NCI-H2227 (cell line): ENCODE measurements around the gene DAGLA.
A peak's percentile ranks its signal among the peaks of the same experiment; 100 is the strongest.

Experiments
- DNase-seq: peaks from one replicate; lab custom pipeline; 2025; ENCODE audit not compliant: unreplicated experiment; lab: John Stamatoyannopoulos, UW

The DAGLA gene

DNA sequence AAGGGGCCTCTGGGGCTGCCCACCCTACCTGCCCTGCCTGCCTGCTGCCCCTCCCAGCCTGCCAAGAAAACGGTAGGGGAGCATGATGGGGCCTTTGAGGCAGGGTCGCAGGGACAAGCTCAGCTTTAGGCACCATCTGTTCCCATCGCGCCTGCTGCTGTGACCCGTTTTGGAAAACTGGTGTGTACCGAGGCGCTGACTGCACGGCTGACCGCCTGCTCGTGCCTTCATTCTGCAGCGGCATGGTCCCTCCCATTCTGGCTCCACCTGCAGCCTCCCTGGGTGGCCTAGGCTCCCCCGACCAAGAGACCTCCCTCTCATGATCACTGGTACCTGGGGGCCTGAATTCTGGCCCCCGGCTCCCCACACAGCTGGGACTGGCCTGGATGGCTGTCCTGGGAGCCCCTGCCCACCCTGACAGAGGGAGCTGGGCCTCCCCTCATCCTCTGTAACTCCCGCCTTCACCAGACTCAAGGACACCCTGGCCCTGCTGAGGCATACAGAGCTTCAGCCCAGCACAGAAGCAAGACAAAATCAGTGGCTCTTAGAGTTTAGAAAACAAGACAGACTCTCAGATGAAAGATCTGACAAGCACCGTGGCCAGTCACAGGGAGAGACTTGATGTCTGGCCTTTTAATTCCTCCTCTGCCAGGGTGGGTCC is 65.7 kb downstream of the DAGLA start:
- DNase-seq, result peak; percentile 20

DNA sequence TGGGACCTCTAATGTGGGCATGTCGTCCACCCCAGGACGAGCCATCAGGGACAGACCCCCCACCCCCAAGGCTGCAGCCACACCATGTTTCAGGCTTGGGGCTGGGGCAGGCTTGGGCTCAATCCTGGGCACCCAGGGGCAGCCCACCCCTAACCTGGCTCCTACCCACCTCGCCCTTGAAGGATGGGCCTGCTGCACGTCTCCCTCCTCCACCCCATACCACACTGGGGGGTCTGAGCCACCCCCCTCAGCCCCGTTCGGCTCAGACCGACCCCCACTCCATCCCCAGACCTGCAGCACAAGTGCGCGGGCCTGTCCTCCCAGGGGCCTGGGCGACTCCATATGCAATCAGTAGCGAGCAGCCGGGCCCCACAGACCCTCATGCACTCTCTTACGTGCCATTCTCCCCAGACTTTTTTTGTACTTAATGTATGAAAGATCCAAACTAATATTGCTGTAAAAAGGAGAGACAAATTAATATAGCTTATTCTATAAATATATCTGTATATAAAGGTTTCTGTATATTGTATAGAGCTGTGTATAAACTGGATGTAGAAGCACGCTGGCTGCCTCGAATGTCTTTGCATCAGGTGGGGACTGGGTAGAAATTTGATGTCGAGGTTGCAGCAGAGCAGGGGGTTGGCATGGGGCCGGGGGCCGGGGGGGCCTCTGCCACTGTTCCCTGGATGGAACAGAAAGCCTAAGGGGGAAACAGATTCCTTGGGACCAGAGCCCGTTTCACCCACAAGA is 66.4 kb downstream of the DAGLA start:
- no peak for DNase-seq

DNA sequence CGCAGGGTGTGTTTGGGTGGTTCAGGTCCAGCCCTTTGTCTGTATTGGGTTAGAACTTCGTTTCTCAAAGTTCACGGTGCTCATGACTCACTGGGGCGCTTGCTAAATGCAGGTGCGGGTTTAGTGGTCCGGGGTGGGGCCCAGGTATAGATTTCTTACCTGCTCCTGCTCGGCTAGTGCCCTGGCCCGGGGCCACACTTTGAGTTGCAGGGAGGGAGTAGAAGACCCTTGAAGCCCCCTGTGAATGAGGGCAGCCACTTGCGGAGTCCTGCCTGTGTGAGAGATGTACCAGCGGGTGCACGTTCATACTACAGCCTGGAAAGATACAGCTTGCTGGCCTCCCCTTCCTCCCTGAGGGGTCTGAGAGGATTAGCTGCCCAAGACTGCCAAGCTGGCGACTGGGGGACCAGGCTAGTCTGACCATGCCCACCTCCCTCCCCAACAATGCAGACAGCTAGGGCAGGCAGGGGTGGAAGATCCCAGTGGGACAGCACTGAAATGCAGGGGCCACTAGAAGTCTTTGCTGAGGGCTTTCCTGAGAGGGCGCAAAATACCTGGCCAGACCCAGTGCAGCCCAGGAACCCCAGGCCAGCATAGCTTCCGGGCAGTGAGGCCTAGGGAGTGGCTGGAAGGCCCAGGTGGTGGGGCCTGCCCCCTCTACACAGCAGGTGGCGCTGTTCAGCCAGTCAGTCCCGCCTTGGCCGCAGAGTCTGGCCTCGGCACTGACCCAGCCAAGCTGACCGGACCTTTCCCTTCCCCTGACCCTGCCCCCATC is 67.2 kb downstream of the DAGLA start:
- DNase-seq, result peak; percentile 50

DNA sequence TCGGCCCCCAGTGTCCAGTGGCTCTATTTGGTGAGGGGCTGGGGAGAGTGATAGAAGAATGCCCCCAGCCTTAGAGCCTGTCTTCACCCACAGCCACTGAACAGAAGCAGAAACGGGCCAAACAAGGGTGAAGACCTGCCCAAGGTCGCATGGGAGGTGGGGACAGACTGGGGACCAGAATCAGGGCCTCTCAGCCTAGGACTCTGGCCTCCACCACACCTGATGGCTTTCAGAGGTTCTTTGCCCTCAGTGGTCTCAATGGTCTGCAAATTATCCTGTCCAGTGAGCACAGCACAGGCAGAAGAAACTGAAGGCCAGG is 67.7 kb downstream of the DAGLA start:
- no peak for DNase-seq

DNA sequence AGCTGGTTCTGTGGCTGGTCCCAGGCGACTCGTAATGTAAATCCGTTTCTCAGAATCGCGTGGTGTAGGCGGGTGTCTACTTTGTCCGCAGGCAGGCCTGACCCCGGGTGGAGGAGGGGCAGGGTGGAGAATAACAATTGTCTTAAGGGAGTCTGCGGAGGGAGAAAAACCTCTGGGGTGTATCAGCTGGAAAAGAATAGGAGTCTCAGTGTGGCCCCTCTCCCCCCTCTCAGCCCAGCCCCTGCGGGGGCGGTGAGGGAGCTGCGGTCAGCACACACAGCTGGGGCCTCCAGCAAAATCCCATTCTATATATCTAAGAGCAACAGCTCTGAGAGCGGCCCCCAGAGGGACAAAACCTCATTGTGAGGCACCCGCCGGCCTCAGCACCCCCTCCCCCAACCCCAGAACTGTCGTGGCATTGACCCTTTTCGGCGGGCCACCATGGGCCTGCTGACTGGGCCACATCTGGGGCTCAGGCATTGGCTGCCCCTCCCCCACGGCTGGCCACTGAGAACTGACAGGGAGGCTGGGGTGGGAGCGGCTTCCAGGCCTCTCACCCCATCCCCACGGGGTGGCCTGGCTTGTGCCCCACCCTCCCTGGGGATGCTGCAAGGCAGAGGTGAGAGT is 69.5 kb downstream of the DAGLA start:
- no peak for DNase-seq

DNA sequence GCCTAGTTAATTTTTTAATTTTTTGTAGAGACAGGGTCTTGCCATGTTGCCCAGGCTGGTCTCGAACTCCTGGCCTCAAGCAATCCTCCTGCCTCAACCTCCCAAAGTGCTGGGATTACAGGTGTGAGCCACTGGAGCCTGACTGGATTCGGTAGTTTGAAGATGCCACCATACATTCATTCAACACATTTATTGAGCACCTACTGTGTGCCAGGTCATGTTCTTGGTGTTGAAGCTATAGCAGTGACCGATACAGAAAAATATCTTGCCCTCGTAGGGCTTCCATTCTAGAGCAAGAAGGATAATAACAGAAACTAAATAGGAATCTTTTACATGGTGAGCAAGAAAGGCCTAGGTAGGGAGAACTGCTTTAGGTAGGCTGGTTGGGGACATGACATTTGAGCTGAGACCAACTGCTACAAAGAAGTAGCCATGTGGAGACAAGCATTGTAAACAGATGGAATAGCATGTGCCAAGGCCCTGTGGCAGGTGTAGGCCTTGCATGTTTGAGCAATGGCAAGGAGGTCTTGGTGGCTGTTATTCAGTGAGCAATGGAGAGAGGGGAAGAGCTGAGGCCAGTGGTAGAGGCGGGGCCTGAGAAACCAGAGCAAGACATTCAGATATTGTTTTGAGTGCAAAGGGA is 70.6 kb downstream of the DAGLA start:
- DNase-seq, result no peak

DNA sequence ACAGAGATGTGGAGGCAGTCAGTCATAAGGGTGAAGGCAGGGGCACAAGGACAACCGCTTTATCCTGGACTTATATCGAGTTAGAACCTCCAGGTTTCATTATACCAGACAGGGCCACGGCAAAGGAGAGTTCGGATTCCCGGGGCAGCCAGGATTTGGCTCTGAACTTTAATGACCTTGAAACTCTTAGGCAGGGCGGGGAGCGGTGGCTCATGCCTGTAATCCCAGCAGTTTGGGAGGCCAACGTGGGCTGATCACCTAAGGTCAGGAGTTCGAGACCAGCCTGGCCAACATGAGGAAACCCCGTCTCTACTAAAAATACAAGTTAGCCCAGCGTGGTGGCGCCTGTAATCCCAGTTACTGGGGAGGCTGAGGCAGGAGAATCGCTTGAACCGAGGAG is 71.2 kb downstream of the DAGLA start:
- no peak for DNase-seq

DNA sequence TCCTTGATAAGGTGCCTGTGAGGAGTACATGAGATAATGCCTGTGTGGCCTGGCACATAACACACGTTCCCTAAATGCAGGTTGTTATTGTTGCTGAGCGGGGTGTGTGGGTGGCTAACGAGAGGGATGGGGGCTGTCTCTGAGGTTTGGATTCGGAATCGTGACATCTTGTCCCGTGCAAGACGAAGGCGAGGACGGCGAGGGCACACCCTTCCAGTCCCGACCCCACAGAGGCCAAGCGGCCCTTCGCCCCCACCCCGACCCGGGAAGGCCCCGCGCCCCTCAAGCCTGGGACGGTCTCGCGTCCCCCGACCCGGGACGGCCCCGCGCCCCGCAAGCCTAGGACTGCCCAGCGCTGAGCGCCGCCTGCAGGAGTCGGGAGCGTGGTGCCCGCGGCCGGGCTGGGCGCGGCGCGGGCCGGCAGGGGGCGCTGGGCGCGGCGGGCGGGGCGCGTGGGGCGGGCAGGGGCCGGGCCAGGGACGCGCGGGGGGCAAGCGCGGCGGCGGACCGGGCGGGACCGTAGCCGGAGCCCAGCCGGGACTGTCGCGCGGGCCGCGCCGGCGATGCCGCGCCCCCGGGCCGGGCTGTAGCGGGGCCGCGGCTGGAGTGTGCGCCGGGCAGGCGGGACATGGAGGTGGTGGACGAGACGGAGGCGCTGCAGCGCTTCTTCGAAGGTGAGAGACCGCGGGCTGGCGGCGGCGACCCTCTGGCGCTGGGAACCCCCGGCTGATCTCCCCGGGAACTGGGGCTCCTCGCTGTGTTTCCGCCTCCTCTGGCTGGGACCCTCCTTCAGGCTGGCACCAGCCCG is 72.1 kb downstream of the DAGLA start, which contains the start of gene MYRF:
TSS of gene MYRF (plus strand) at position 520 of the 808 bp plus-strand sequence. CDS start at position 629, 109 bp downstream.
- DNase-seq, result peak; percentile 69

DNA sequence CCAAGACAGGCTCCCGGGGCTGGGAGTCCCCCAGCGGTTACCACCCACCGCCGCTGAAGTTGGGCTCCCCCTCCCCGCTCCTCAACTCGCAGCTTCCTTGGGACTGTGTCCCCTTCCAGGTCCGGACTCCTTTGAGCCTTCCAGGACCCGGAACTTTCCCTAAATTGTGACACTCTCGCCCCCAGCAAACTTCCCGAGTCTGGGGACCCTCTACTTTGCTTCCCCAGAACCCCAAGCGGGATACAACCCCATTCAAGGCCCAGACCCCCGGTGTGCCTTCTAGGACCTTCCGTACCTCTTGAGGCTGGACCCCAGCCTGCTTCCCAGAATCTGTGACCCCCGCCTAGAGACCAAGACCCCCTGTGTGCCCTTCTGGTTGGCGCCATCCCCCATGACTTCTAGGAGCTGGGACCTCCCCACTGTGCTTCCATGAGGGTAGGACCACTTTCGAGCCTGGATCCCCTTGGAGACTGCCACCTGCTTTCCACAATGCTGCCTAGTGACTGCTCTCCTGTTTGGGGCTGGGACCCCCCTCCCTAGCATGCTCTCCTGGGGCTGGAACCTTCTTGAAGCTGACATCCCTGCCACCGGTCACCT is 72.8 kb downstream of the DAGLA start:
- DNase-seq, result no peak

DNA sequence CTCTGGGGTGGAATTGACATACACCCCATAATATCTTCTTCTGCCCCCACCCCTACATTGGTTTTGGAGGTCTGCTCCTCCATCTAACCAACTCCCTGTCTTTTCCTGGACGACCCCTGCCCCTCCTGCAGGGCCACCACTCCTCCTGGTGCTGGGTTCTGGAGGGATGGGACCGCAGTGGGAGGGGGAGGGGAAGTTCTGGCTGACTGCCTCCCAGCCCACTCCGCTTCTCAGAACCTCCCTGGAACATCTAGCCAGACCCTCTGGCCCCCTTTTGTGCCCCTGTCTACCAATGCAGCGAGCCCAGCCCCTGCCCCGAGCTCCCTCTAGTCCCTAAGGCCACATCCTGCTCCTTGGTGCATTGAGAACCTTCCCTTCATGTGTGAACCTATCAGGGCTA is 73.5 kb downstream of the DAGLA start:
- no peak for DNase-seq

DNA sequence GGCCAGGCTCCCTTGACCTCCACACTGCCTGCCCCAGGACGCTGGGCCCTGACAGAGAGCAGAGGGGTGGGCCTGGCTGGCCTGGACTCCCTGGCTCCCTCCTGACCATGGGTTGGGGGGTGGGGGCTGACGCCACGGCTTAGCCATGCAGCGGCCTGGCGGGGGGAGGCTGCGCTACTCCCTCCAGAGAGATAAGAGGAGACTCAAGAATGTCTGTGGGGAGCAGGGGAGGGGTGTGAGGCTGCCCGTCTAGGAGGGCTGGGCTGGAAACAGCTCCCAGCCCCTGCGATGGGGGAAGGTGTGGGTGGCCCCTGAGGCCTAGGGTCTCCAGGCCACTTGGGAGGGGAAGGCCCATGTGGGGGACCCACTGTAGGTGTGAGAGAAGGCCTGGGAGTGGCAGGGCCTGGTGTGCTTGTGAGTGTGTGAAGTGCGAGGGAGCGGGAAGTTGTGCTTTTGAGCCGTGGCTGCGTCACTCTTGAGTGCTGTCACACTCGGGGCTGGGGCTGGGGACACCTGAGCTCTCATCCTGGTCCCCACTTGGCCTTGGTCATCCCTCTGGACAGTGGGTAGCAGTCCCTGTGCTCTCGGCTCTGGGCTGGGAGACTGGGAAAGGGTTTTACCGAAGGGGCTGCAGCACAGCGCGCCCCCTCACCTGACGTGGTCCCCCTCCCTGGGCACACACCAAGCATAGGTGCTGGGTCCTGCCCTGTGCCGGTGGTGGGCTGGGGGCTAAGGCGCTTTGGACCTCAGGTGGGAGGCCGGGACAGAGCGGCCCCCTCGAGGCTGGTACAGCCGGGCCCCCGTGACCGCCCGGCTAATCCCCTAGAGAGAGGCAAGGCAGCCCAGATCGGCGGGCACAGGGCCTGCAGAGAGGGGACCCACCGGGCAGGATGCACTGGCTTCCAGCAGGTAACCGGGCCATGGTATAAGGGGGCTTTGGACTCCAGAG is 74.6 kb downstream of the DAGLA start:
- no peak for DNase-seq

DNA sequence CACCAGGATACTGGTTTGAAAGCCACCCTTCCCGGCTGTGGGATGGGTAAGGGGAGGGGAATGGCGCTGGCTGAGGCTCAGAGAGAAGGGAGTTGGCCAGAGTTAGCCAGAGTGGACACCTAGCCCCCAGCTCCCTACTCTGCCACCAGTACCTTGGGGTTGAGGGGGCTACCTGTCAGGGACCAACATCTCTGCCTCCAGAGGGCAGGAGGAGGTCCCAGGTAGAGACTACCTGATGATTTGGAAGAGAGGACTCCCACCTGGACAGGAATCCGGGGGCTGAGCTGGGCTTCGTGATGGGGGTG is 75.9 kb downstream of the DAGLA start:
- no peak for DNase-seq

DNA sequence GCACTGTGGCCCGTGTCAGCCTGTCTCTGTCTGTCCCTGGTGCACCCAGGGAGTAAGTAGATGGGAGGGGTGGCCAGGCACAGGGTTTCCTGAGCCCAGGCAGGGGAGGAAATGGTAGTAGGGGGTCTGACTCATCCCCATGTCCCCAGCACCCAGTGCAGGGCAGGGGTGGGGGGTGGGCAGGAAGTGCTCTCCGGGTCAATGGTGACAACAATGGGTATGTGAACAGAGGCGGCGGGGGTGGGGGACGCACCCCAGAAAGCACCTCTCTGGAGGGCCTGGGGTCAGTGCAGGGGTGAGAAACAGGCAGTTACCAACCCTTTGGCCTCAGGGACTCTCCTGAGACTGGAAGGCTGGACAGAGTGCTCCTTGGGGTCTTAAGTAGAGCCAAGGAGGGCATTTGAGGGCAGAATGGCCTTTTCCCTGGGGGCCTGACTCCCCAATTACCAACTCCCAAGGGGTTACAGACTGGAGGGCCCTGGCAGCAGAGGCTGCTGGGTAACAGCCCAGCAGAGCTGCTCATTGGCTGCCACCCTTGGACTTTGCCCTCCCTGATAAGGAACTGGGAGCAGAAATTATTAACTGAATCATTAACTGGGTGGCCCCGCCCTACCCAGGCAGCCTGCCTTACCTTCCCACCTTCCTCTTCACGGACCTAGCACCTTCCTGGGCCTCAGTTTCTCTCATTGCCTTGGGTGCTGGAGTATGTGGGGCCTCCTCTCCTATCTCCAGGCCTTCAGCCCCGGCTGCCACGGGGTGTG is 76.4 kb downstream of the DAGLA start:
- no peak for DNase-seq

DNA sequence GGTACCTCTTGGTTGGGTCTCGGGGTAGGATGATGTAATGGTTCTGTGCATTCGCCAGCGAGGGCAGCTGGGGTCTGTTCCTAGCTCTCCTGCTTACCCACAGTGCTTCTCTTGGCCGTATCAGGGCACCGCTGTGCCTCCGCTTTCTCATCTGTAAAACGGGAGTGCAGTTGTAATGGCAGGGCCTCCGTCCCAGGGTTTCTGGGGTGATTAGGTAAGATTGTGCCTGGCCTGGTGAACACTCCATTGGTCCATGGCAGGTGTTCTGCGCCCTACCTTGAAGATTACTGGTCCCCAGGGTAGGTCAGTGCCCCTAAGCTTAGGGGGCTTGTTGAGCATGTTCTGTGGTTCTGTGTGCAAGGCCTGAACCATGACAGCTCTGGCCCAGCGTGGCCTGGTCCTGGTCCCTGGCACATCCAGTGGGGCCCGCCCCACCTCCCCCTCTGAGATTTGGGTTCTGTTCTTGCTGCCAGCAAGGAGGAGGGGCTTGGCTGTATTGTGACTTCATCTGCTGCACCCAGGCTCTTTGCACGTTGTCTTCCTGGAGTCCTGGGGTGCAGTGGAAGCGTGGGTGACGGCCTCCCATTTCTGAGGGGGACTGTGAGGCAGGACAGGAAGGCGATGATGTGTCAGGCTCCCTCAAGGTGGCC is 77.1 kb downstream of the DAGLA start:
- no peak for DNase-seq

DNA sequence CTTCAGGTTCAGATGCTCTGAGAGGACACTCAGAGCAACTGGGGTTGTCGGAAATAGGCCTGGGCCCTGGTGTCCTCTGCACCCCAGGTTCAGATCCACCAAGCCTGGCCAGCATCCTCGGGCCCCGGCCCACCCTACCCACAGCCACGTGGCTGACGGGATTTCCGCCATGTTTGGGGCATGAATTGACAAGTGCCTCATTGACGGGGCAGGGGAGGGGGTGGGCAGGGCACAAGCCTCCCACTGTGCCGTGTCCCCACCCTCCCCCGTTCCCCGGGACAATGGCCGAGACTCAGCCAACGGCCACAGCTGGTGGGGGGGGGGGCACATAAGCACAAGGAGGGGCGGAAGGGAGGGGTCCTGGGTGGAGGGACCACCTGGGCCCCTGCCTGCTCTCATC is 80.8 kb downstream of the DAGLA start:
- DNase-seq, result no peak

DNA sequence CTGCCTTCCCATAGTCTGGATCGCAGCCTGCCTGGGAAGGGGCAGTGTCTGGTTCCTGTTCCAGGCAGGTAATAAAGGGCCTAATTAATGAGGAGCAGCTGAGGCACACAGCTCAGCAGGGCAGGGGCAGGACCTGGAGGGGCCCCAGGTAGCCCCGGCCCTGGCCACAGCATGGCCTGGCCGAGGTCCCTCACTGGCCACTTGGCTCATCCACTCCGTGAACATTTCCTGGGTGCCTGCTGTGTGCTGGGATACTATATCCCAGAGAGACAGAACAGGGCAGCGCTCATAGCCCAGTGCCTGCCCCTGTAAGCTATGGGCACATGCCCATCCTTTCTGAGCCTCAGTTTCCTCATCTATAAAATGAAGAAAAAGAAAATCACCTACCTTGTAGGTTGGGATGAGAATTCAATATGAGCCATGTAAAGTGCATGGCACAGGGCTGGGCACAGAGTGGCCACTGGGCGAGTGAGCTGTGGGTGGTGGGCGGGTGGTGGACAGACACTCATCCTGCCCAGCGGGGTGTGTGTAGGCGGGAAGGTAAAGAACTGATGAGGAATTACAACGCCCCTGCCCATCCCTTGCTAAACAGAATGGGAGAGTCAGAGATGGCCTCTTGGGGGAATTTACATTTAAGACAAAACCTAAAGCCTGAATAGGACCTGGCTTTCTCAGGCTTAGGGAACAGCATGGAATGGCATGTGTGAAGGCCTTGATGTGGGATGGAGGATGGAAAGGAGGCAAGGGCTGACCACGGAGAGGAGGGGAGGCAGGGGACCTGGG is 81.4 kb downstream of the DAGLA start:
- no peak for DNase-seq

DNA sequence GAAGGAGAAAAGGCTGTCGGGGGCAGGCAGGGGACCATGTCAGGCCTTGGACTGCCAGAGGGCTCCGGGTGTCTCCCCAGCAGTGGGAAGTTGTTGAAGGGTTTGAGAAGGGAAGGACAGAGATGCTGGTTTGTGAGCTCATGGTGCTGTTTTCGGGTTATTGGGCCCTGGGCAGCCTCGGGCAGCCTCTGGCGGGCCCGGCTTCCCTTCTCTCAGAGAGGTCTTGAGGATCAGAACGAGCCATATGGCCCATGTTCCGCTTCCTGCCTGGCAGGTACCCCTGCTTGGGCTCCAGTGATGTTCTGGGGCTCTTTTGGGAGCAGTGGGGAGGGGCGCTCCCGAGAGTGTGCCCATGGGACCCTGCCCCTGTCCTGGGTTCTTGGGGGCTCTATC is 82.0 kb downstream of the DAGLA start:
- no peak for DNase-seq
